HG02798 (cell line): Measurements from ENCODE around the gene IMMP1L.

ENCODE experiments used
- ATAC-seq: cut with Tn5 transposase; IDR thresholded peaks from one replicate; pipeline ENCODE4 v1.9.1; 2021; ENCODE audit warnings: mild to moderate bottlenecking; ENCODE audit not compliant: unreplicated experiment, poor library complexity

The IMMP1L gene

DNA sequence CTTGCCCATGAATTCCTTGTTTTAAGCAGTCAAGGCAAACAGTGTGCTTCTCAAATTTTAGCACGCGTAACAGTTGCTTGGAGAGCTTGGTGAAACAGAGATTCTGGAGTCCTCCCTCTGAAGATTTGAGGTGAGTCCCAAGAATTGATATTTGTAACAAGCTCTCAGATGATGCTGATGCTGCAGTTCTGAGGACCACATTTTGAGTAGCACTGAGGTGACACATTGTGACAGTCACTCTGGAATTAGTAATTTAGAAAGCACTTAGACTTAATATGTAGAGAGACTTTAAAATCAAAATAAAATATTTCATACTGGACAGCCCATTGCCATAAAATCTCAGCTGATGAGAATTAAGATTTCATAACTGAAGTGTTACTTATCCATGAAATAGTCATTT lies 101.2 kb downstream of the IMMP1L start:
- no peak for ATAC-seq

DNA sequence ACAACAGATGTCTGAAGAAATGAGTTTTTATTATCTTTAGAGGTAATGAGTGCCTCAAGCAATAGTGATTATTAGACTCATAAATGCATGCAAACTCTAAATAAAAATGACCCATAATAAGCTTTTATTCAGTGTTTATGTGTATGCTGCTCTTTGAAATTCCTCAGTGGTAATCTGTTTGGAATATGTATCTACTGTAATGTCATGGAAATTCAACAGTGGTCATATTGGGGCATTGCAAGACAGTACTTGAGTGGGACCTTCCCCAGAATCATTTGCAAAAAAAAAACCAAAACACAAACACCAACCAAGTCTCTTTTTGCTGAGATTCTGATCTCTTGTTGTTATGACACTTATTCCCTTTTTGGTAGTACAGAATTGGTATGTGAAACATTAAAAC lies 104.8 kb downstream of the IMMP1L start:
- no peak for ATAC-seq

DNA sequence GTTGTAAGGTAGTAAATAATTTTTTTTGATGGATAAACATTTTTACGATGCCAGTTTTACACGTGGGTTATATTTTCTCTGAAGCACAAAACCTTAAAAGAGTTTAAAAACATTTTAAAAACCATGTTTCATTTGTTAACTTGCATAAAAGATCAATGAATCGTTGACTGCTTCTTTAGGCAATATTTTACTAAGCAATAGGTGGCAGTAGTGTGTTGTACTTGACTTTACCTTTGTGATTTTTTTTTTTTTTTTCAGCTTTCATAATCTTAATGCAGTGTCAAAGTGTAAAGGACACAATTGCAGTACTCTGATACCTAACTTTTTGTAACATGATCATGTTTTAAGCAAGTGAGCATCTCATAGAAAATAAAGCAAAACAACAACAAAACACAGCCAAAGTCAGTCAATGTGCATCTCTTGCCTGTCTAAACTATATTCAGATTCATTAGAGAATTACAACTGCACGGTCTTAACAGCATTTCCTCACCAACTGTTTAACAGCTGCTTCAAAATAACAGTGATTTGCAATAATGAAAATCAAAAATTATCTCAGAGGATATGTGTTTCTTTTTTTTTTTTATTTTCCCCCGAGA lies 112.1 kb downstream of the IMMP1L start:
- peak; percentile 51 for ATAC-seq

DNA sequence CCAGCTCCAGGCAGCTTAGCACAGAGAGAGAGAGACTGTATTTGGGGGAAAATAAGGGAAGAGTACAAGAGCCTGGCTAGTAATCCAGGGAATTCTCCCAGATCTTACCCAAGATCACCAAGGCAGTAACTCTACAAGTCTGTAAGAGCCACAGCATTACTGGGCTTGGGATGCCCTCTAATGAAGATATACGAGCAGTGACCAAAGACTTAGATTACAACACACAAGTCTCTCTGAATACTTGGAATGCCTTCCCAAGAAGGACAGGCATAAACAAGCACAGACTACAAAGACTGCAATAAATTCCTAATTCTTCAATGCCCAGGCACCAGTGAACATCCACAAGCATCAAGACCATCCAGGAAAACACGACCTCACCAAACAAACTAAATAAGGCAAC lies 122.0 kb downstream of the IMMP1L start:
- ATAC-seq, result no peak

DNA sequence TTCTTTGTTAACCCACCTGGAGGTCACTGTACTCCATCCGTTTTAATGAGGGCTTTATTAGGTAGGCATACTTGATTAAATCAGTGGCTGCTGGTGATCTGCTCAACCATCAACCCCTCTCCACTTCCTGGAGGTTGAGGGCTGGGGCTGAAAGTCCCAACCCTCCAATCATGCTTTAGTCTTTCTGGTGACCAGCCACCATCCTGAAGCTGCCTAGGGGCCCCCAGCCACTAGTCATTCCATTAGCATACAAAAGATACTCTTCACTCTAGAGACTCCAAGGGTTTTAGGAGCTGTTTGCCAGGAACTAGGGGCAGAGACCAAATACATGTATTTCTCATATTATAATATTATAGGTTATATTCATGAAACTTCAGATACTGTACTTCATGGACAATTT lies 126.3 kb downstream of the IMMP1L start:
- ATAC-seq, result no peak
